HEK293 (cell line): ENCODE results near the gene SLC35E1.

Experiments
- GLIS1 ChIP-seq: fragments of 450-650 bp; formaldehyde crosslinking; IDR thresholded peaks from 2 replicates; pipeline ENCODE4 v1.5.1; 2016; ENCODE audit warnings: missing biosample characterization, missing genetic modification characterization
- KLF16 ChIP-seq: fragments of 450-650 bp; formaldehyde crosslinking; IDR thresholded peaks from 2 replicates; pipeline ENCODE4 v1.5.1; 2017; ENCODE audit warnings: missing biosample characterization, missing genetic modification characterization
- ZBTB48 ChIP-seq: fragments of 450-650 bp; formaldehyde crosslinking; IDR thresholded peaks from 2 replicates; pipeline ENCODE4 v1.5.1; 2016; ENCODE audit warnings: missing biosample characterization, missing genetic modification characterization
- ZNF155 ChIP-seq: fragments of 450-650 bp; formaldehyde crosslinking; IDR thresholded peaks from 2 replicates; pipeline ENCODE4 v1.5.1; 2016; ENCODE audit warnings: missing biosample characterization, missing genetic modification characterization
- ZNF274 ChIP-seq, 2 experiments: fragments of 200-500 bp in 1 of 2; fragments of 450-650 bp in 1 of 2; sonication (Bioruptor generic) in 1 of 2; formaldehyde crosslinking in 1 of 2; IDR thresholded peaks; 2 replicates each; pipeline versions ENCODE4 v1.5.1 to v1.6.1; 2014 to 2016; ENCODE audit warnings: borderline replicate concordance in 1 of 2, inconsistent platforms in 1 of 2, low read length in 1 of 2, missing biosample characterization in 1 of 2, missing genetic modification characterization in 1 of 2
- ZNF302 ChIP-seq: fragments of 450-650 bp; formaldehyde crosslinking; IDR thresholded peaks from 2 replicates; pipeline ENCODE4 v1.5.1; 2016; ENCODE audit warnings: missing biosample characterization, missing genetic modification characterization, low read depth
- ZNF521 ChIP-seq: fragments of 450-650 bp; formaldehyde crosslinking; IDR thresholded peaks from 2 replicates; pipeline ENCODE4 v1.5.1; 2017; ENCODE audit warnings: missing biosample characterization, mild to moderate bottlenecking, missing genetic modification characterization
- ZNF560 ChIP-seq: fragments of 450-650 bp; formaldehyde crosslinking; IDR thresholded peaks from 2 replicates; pipeline ENCODE4 v1.5.1; 2017; ENCODE audit warnings: missing biosample characterization, missing genetic modification characterization, borderline replicate concordance
- ZNF585B ChIP-seq: fragments of 450-650 bp; formaldehyde crosslinking; IDR thresholded peaks from 2 replicates; pipeline ENCODE4 v1.5.1; 2016; ENCODE audit warnings: missing biosample characterization, missing genetic modification characterization
- ZNF629 ChIP-seq: fragments of 450-650 bp; formaldehyde crosslinking; IDR thresholded peaks from 2 replicates; pipeline ENCODE4 v1.5.1; 2017; ENCODE audit warnings: missing biosample characterization, missing genetic modification characterization
- TF ChIP-seq, protein P1 (sequence below): fragments of 450-650 bp; formaldehyde crosslinking; IDR thresholded peaks from 2 replicates; pipeline ENCODE4 v1.5.1; 2016; ENCODE audit warnings: missing biosample characterization, missing genetic modification characterization
- TF ChIP-seq, protein P2 (sequence below): fragments of 450-650 bp; formaldehyde crosslinking; IDR thresholded peaks from 2 replicates; pipeline ENCODE4 v1.5.1; 2016; ENCODE audit warnings: missing biosample characterization, missing genetic modification characterization
- TF ChIP-seq, protein P3 (sequence below): fragments of 450-650 bp; formaldehyde crosslinking; IDR thresholded peaks from 2 replicates; pipeline ENCODE4 v1.5.1; 2016; ENCODE audit warnings: missing biosample characterization, missing genetic modification characterization

DNA sequence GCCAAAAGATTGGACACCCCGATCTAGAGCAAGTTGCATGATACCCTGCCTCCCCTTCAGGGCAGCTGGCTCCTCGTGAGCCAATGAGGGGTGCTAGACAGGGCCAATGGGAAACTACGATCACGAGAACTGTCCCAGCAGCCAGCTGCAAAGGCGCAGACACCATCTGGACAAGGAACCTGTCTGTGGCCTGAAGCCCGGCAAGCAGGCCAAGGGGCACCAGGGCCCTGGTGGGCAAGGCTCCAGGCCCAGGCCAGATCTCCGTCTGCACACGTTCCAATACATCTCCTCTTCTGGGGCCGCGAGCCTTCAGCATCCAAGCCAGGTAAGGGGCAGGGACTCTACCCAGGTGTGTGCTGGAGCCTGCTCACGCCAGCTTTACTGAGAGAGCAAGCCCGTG is 35.6 kb upstream of the SLC35E1 start:
- TF ChIP-seq, protein P1, sequence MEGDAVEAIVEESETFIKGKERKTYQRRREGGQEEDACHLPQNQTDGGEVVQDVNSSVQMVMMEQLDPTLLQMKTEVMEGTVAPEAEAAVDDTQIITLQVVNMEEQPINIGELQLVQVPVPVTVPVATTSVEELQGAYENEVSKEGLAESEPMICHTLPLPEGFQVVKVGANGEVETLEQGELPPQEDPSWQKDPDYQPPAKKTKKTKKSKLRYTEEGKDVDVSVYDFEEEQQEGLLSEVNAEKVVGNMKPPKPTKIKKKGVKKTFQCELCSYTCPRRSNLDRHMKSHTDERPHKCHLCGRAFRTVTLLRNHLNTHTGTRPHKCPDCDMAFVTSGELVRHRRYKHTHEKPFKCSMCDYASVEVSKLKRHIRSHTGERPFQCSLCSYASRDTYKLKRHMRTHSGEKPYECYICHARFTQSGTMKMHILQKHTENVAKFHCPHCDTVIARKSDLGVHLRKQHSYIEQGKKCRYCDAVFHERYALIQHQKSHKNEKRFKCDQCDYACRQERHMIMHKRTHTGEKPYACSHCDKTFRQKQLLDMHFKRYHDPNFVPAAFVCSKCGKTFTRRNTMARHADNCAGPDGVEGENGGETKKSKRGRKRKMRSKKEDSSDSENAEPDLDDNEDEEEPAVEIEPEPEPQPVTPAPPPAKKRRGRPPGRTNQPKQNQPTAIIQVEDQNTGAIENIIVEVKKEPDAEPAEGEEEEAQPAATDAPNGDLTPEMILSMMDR (tag by site-specific recombination), result no peak
- no peak for TF ChIP-seq KLF16 (tag by site-specific recombination)
- TF ChIP-seq ZNF629 (tag by site-specific recombination), result no peak
- TF ChIP-seq ZNF521 (tag by site-specific recombination), result no peak
- no peak for TF ChIP-seq GLIS1 (tag by site-specific recombination)
- no peak for TF ChIP-seq ZBTB48
- no peak for TF ChIP-seq ZNF274 (IDR thresholded peaks at IDR 0.05; ENCODE audit: low read length)
- no peak for TF ChIP-seq ZNF274 (tag by site-specific recombination; IDR thresholded peaks at IDR 0.05; ENCODE audit: borderline replicate concordance)
- TF ChIP-seq, protein P2, sequence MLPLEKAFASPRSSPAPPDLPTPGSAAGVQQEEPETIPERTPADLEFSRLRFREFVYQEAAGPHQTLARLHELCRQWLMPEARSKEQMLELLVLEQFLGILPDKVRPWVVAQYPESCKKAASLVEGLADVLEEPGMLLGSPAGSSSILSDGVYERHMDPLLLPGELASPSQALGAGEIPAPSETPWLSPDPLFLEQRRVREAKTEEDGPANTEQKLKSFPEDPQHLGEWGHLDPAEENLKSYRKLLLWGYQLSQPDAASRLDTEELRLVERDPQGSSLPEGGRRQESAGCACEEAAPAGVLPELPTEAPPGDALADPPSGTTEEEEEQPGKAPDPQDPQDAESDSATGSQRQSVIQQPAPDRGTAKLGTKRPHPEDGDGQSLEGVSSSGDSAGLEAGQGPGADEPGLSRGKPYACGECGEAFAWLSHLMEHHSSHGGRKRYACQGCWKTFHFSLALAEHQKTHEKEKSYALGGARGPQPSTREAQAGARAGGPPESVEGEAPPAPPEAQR (tag by site-specific recombination), result no peak
- TF ChIP-seq ZNF302 (tag by site-specific recombination), result no peak
- TF ChIP-seq ZNF585B (tag by site-specific recombination), result no peak
- TF ChIP-seq, protein P3, sequence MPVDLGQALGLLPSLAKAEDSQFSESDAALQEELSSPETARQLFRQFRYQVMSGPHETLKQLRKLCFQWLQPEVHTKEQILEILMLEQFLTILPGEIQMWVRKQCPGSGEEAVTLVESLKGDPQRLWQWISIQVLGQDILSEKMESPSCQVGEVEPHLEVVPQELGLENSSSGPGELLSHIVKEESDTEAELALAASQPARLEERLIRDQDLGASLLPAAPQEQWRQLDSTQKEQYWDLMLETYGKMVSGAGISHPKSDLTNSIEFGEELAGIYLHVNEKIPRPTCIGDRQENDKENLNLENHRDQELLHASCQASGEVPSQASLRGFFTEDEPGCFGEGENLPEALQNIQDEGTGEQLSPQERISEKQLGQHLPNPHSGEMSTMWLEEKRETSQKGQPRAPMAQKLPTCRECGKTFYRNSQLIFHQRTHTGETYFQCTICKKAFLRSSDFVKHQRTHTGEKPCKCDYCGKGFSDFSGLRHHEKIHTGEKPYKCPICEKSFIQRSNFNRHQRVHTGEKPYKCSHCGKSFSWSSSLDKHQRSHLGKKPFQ (tag by site-specific recombination), result no peak
- TF ChIP-seq ZNF560, result no peak
- TF ChIP-seq ZNF155 (tag by site-specific recombination), result no peak
